WI38 (cell line): ENCODE data around the gene WDR45B.

Source experiments
- H3K4me3 ChIP-seq: 2 replicates; pipeline ENCODE4 v1.5.1; 2011; ENCODE audit warnings: low read depth, mild to moderate bottlenecking, control low read depth, low read length
- TF ChIP-seq, protein P1 (sequence below): IDR thresholded peaks from 2 replicates; pipeline ENCODE4 v1.5.1; 2012; ENCODE audit warnings: low read depth, mild to moderate bottlenecking, control low read depth, low read length

The WDR45B gene

DNA sequence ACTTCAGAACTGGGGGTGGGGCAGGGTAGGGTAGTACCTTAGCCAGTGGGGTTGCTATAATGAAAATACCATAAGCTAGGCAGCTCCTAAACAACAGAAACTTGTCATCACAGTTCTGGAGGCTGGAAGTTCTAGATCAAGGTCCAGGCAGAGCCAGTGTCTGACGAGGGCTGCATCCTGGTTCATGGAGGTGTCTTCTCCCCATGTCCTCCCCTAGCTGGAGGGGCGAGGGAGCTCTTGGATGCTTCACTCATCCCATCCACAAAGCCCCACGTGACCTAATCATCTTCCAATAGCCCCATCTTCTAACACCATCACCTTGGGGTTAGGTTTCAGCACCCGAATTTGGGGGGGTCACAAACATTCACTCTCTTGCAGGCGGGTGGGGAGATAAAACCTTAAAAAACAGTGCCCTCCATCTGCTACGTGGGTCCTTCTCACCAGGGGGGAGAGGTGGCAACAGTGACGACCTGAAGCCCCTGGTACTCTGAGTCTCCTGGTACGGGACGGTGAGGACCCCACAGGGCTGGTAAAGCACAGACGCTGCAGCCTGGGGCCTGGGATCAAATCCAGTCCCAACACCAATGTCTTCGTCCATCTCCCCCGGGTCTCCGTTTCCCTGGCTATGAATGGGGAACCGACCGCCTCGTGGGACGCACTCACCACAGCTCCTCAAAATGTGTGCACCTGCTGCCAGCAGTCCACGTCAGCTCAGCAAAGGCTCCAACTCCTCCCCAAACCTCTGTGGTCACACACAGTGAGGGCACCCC, 27.4 kb upstream of the WDR45B start:
- TF ChIP-seq, protein P1, sequence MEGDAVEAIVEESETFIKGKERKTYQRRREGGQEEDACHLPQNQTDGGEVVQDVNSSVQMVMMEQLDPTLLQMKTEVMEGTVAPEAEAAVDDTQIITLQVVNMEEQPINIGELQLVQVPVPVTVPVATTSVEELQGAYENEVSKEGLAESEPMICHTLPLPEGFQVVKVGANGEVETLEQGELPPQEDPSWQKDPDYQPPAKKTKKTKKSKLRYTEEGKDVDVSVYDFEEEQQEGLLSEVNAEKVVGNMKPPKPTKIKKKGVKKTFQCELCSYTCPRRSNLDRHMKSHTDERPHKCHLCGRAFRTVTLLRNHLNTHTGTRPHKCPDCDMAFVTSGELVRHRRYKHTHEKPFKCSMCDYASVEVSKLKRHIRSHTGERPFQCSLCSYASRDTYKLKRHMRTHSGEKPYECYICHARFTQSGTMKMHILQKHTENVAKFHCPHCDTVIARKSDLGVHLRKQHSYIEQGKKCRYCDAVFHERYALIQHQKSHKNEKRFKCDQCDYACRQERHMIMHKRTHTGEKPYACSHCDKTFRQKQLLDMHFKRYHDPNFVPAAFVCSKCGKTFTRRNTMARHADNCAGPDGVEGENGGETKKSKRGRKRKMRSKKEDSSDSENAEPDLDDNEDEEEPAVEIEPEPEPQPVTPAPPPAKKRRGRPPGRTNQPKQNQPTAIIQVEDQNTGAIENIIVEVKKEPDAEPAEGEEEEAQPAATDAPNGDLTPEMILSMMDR, result no peak
- H3K4me3 ChIP-seq, result no peak overlapping the region

DNA sequence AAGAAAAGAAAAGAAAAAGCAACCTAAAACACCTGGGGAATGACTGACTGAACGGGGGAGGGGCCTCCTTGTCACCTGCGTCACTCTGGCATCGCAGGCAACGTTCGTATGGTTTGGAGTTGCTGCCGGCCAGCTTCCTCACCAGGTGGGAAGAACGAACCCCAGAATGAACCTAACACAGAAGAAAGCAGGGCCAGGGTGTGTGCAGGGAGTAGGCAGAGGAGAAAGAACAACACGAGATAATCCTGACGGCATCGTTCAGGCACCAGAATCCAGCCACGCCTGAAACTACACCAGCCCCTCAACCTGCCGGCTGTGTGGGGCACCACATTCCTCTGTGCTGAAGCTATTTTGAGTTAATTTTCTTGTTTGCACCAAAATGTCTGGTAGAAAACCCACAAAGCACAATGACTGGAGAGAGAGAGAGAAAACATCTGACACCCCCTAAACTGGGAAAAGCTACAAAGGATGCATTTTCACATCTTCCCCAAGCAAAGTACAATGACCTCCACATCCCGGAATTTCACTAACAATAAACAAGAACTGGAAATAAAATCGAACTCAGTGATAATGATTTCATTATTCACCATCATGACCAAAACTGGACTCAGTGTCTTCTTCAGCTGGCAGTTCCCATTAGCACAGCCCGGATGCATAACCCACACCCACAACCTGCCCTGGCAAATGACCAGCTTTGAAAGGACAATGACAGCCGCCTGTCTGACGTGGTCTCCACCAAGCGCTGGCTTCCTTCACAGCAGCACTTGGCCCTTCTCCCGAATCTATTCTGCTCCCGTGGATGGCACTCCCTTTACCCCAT, 26.6 kb upstream of the WDR45B start:
- H3K4me3 ChIP-seq, result no peak overlapping the region
- TF ChIP-seq, protein P1, result no peak

DNA sequence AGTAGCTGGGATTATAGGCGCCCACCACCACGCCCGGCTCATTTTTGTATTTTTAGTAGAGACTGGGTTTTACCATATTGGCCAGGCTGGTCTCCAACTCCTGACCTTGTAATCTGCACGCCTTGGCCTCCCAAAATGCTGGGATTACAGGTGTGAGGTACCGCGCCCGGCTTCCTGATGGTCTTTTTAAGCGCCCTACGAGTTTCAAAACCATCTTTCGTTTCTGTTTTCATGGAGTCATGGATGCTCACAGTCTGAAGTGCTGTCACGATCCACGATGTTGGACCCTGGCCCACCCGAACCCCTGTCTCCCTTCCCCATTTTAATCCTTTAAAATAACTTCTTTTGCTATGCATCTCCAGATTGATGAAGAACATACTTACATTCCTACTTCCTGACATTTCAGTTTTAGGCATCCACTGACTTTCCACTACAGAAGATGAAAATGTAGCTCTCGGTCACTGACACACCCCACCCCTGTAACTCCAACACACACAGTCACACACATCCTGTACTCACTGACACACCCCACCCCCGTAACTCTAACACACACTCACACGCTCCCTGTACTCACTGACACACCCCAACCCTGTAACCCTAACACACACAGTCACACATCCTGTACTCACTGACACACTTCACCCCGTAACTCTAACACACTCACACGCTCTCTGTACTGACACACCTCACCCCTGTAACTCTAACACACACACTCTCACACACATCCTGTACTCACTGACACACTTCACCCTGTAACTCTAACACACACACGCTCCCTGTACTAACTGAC, 22.6 kb upstream of the WDR45B start:
- H3K4me3 ChIP-seq, result no peak overlapping the region
- TF ChIP-seq, protein P1, result no peak

DNA sequence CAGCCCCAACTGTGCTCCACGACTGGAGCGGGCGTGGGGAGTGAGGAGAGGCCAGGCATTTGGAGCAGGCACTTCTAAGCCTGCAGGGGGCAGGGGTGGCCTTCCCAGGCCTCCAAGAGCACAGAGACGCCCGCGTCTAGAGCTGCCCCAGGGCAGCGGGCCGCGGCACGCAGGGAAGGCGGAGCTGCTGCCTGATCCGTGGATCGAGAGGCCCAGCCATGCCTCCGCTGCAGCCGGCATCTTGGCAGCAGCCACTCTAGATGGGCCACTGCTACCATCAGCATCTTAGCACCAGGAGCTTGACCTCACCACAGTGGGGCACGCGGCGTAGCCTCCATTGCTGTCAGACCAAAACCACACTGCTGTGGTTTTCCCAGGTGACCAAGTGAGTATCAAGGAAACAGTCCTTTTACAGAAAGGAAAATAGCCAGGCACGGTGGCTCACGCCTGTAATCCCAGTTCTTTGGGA, 20.4 kb upstream of the WDR45B start:
- TF ChIP-seq, protein P1, result peak; percentile 20; the same call in 1 of the 2 replicates
- H3K4me3 ChIP-seq, result no peak overlapping the region

DNA sequence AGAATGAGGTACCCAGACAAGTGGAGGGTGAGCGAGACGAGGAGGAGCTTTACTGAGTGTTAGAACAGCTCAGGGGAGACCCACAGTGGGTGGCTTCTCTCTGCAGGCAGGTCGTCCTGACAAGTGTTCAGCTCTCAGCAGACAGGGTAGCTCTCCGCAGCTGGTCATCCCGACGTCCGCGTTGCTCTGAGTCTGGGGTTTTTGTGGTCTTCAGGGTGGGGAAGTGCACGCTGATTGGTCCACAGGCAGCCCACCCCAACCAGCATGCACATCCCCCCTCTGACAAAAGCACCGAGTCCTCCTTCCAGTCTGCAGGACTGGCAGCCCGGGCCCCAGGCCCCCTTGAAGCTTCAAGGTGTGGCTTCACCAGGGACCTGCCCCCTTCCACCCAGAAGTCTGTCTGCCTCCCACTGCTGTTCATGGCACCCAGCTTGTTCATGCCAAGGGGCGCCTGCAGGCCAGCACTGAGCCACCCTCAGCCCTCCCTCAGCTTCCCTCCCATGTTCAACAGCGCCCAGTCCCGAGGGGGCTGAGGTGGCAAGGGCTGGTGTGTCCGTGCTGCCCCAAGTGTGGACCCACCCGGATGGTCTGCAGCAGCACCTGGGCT, 19.9 kb upstream of the WDR45B start:
- no peak overlapping the region for H3K4me3 ChIP-seq
- TF ChIP-seq, protein P1, result no peak

DNA sequence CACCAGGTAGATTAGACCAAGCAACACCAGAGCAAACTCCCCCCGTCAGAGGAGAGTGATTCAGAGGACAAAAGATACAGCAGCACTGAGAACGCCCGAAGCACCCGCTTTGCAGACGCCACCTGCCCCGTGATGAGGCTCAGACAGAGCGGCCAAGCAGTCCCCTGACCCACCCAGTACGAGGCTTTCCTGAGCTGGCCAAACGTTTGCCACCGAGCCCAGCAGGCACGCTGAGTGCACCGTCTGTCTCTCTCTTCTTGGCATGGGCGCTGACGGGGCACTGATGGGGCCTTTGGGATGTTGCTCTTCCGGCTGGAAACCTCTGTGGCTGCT, 19.4 kb upstream of the WDR45B start:
- TF ChIP-seq, protein P1, result no peak
- no peak overlapping the region for H3K4me3 ChIP-seq
